ENCODE measurements around the gene SENP1. TPM values are rescaled to one million over a fixed set of nuclear protein-coding genes. Genes with fewer than 3 reads are reported as not detected.

SENP1 gene
- total and polyA plus RNA-seq, 2 of the 4 experiments (the other 2 are of a cell fraction): 7.2 to 25.3 TPM

- H3K27ac ChIP-seq (ENCODE audit: insufficient read depth, low read length): no peak overlapping the region
- H3K14ac ChIP-seq (replicated peaks; ENCODE audit: low read depth, low read length): no peak overlapping the region
- peaks cover 15% of the 10 kb centered on the region for H3K36me3 ChIP-seq (ENCODE audit: control insufficient read depth, insufficient read depth, low read length)
- H3K9me1 ChIP-seq (ENCODE audit: insufficient read depth, low read length): 0 out of 2 replicates have a peak, but pooled peaks cover 2% of the 10 kb centered on the region
- H2AK5ac ChIP-seq (ENCODE audit: low read depth, low read length): no peak overlapping the region
- TF ChIP-seq FOS (IDR thresholded peaks at IDR 0.05; ENCODE audit: low read depth, low read length) (no peak), SMC3 (IDR thresholded peaks at IDR 0.05; ENCODE audit: low read depth, low read length) (no peak), RFX5 (IDR thresholded peaks at IDR 0.05; ENCODE audit: low read depth, low read length) (no peak), RCOR1 (IDR thresholded peaks at IDR 0.05; ENCODE audit: insufficient replicate concordance, low read length) (no peak), MAFK (IDR thresholded peaks at IDR 0.05; ENCODE audit: low read depth, low read length) (no peak), MXI1 (IDR thresholded peaks at IDR 0.05; ENCODE audit: borderline replicate concordance, low read depth, low read length) (no peak), ELK1 (IDR thresholded peaks at IDR 0.05; ENCODE audit: borderline replicate concordance, low read depth, low read length) (no peak), CEBPB (IDR thresholded peaks at IDR 0.05; ENCODE audit: low read depth, low read length) (no peak), CTCF (conservative IDR thresholded peaks at IDR 0.05; ENCODE audit: low read depth, low read length) (no peak), RAD21 (IDR thresholded peaks at IDR 0.05; ENCODE audit: low read length) (no peak), CHD1 (IDR thresholded peaks at IDR 0.05; ENCODE audit: low read depth, low read length) (no peak), BHLHE40 (IDR thresholded peaks at IDR 0.05; ENCODE audit: low read depth, low read length) (no peak), POLR2A (IDR thresholded peaks at IDR 0.05; ENCODE audit: low read depth, low read length) (no peak)
- no peak overlapping the region for H2BK15ac ChIP-seq (ENCODE audit: low read depth, low read length)
- no peaks in the 10 kb centered on the region for H3K27me3 ChIP-seq (ENCODE audit: control insufficient read depth, insufficient read depth, low read length)
- H4K91ac ChIP-seq (ENCODE audit: insufficient read depth, low read depth, low read length): no peak overlapping the region
- CTCF ChIA-PET: no interaction called here
- H2BK20ac ChIP-seq (ENCODE audit: low read depth, low read length): no peak overlapping the region
- dilution Hi-C loops (cut with HindIII; ENCODE audit: low sequenced_read_pairs, unreplicated experiment): no loop called here
- no peaks in the 10 kb centered on the region for H4K20me1 ChIP-seq (ENCODE audit: insufficient read depth, low read length)
- H2BK5ac ChIP-seq (ENCODE audit: low read depth, low read length, poor library complexity, severe bottlenecking): no peak overlapping the region
- no peak overlapping the region for H3K4ac ChIP-seq (ENCODE audit: low read depth, low read length)
- BruUV-seq (replicated peaks): no TSS peak
- H3K18ac ChIP-seq (ENCODE audit: low read depth, low read length): no peak overlapping the region
- H2AFZ ChIP-seq (replicated peaks; ENCODE audit: low read length, poor library complexity): no peak overlapping the region
- no peaks in the 10 kb centered on the region for H3K79me1 ChIP-seq (ENCODE audit: low read depth in 1 of 2, low read length in 2 of 2)
- no peak for DNase-seq
- intact Hi-C loops (cut with micrococcal nuclease): no loop called here
- H3K9me3 ChIP-seq (ENCODE audit: control insufficient read depth, insufficient read depth, low read length): 0 out of 2 replicates have a peak, but pooled peaks cover 1% of the 10 kb centered on the region
- no peak overlapping the region for H3K4me3 ChIP-seq (ENCODE audit: insufficient read depth, low read depth, low read length)
- H3K4me2 ChIP-seq (ENCODE audit: low read depth, low read length): no peak overlapping the region
- H3K23ac ChIP-seq (ENCODE audit: low read depth, low read length): no peak overlapping the region
- no peak overlapping the region for H3K9ac ChIP-seq (ENCODE audit: low read depth, low read length)
- H2BK120ac ChIP-seq (ENCODE audit: low read depth, low read length): no peak overlapping the region
- no peak overlapping the region for H4K8ac ChIP-seq (ENCODE audit: low read depth in 2 of 2, low read length in 2 of 2)
- in situ Hi-C loops (cut with MboI; ENCODE audit: low sequenced_read_pairs): no loop called here
- no peak for ATAC-seq (ENCODE audit: low read depth)
- H3K4me1 ChIP-seq (ENCODE audit: control insufficient read depth, insufficient read depth, low read length): no peaks in the 10 kb centered on the region
- POLR2A ChIA-PET (ENCODE audit: unreplicated experiment): no interaction called here
- H4K5ac ChIP-seq (ENCODE audit: low read depth, low read length): no peak overlapping the region
- H3K56ac ChIP-seq (ENCODE audit: extremely low read depth, insufficient read depth, low read length): no peak overlapping the region
- no peak overlapping the region for H2AK9ac ChIP-seq (replicated peaks; ENCODE audit: low read depth, low read length, poor library complexity)
- WGBS, 2 experiments (ENCODE audit: extremely low coverage in 2 of 2, insufficient read length in 1 of 2): no CpG with 5 or more reads among the region's 5 CpGs
Measured at GRCh38 chr12:48058771-48059170, 47.1 kb downstream of the SENP1 start.

Measured in IMR-90 (cell line).